T-helper 22 cell (primary cell): ENCODE results near the gene JUND.

ENCODE experiments used
- DNase-seq: peaks from one replicate; pipeline ENCODE4 v3.0.0-alpha.2; 2020; ENCODE audit warnings: low read depth

The JUND gene

GRCh38 chr19:18290302-18291018 is 9.0 kb upstream of the JUND start:
- DNase-seq, result peak; percentile 90

DNA sequence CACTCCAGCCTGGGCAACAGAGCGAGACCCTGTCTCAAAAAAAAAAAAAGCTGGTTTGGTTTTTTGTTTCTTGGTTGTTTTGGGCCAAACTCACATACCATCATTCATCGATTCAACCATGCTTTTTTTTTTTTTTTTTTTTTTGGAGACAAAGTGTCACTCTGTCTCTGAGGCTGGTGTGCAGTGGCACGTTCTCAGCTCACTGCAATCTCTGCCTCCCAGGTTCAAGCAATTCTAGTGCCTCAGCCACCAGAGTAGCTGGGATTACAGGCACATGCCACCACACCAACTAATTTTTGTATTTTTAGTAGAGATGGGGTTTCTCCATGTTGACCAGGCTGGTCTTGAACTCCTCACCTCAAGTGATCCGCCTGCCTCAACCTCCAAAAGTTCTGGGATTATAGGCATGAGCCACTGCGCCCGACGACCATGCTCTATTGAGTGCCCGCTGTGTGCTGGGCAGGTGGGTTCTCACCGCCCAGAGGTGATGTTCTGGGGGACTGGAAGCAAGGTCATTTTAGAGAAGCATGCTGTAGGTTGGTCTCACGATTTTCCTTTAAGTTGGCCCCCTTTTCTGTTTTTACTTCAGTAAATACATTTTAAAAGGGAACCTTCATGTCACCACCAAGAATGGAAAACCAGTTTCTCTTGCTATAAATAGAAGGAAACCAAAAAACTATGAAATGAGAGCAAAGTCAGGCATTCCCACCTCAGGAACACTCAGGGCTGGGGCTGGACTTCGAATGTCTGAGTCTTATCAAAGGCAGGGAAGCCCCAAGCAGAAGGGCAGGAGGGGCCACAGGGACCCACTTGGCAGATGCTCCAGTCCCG is 8.3 kb upstream of the JUND start:
- DNase-seq, result no peak

DNA sequence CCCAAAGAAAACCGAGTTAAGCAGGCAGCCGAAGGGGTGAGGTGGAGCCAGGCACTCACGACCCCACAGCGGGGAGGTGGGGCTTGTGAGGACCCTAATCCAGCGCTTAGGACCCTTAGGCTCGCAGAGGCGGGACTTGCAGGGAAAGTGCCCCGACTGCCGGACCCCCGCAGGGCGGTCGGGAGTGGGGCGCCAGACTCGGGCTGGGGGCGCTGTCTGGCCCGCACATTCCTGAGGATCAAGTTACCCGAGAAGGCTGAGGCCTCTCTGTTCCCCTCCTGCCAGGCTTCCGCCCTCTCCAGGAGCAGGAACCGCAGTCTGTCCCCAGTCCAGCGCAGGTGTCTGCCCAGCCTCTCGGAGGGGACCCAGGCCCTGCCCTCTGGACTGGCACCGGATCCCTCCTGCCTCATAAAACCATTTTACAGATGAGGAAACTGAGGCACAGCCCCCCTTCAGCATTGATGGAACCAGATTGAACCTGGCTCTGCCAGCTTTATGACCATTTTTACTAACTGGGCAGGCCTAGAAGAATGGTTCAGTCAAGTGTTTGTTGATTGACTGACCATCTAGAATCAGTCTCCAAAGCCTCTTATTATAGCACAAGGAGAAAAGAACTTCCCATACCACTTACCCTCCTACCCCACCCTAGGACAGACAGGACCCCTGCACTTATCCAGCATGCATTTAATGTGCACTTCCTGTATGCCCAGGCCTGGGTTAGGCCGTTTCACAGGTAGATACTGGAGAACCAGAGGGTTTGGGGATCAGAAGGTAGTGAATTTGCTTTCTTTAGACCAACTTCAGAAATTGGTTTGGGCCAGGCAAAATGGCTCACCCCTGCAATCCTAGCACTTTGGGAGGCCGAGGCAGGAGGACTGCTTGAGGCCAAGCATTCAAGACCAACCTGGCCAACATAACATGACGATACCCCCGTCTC is 6.7 kb upstream of the JUND start:
- DNase-seq, result no peak

- no peak for DNase-seq
Observed at GRCh38 chr19:18286973-18287635, 5.7 kb upstream of the JUND start.

DNA sequence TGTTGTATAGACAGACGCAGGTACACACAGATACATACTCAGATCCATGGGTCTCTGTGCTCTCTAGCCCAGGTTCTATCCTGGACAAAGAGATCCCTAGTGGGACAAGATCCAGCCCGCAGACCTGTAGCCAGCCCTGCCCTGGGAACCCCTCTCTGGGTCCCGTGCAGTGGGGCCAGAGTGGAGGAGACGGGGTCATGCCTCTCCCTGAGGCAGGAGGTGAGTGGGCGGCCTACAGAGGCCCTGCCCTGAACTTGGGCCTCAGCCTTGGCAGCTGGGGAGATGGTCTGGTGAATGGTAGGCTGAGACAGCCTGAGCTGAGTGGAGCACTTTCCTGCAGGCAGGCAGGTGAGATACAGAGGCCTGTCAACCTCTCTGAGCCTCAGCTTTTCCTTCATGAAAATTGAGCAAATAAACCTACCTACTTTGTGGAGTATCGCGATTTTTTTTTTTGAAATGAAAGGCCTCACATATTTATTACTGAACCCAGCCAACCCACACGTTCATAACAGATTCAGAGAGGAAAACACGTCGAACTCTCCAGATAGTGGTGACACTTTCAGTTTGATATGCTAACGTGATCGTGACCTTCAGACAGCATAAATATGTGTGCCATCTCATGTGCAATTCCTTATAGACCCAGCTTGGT is 3.4 kb upstream of the JUND start:
- no peak for DNase-seq

- no peak for DNase-seq
Observed at GRCh38 chr19:18283338-18283737, 1.9 kb upstream of the JUND start.

DNA sequence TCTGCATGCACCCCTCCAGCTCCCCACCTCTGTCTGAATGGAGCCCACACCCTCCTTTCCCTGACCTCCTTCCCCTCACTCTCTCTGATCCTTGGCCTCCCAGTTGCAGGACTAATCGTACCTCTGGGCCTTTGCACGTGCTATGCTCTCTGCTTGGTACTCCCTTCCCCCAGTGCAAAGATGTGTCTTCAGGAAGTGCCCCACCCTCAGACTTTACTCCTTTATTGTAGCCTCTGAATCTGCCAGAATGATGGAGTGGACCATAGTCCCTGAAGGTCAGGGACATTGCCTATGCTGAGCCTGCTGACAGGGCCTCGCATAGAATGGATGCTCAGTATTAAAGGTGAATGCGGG is 1.3 kb upstream of the JUND start:
- DNase-seq, result no peak

DNA sequence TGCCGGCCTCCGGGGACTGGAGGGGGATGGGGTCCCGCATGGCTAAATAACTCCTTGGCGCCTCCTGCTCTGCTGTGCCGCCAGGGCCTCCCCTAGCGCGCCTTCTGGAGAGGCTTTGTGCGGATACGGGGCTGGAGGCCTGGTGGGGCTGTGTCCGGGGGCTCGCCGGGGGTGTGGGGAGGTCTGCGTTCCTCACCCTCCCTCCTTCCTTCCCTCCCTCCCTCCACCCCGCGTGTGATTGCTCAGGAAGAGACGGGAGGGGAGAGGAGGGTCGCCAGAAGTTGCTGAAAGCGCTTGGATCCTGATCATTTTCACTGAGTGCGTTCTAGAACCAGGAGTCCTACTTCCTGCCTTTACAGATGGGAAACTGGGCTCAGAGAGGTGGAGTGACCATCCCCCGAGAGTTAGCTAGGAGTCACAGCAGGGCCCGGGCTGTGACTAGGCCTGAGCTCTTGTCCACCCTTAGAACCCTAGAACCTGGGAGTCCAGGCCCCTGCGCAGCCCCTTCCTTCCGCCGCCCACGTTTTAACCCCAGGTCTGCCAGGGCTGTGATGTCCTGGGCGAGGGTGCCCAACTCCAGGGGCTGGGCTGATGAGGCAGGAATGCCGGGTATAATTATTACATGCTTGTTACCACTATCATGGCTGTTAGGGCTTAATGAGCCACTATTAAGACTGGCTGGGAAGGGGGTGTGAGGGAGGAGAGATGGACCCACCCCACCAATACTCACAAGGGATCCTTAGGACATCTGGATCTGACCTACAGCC is 782 bp upstream of the JUND start:
- DNase-seq, result no peak

- peak; percentile 71 for DNase-seq
Observed at GRCh38 chr19:18280247-18281081, 958 bp downstream of the JUND start.

- DNase-seq, result peak; percentile 80
Observed at GRCh38 chr19:18279516-18280246, 1.7 kb downstream of the JUND start.

DNA sequence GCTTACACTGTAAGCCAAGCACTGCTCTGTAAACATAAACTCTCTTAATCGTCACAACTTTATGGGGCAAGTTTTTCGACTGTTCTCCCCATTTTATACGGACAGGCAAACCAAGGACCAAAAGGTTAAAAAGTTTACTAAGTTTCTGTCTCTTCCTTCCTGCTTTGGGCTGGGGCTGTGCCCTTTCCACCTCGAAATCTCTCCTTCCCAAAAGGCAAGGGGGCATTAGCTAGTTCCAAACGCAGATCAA is 2.2 kb downstream of the JUND start:
- no peak for DNase-seq

DNA sequence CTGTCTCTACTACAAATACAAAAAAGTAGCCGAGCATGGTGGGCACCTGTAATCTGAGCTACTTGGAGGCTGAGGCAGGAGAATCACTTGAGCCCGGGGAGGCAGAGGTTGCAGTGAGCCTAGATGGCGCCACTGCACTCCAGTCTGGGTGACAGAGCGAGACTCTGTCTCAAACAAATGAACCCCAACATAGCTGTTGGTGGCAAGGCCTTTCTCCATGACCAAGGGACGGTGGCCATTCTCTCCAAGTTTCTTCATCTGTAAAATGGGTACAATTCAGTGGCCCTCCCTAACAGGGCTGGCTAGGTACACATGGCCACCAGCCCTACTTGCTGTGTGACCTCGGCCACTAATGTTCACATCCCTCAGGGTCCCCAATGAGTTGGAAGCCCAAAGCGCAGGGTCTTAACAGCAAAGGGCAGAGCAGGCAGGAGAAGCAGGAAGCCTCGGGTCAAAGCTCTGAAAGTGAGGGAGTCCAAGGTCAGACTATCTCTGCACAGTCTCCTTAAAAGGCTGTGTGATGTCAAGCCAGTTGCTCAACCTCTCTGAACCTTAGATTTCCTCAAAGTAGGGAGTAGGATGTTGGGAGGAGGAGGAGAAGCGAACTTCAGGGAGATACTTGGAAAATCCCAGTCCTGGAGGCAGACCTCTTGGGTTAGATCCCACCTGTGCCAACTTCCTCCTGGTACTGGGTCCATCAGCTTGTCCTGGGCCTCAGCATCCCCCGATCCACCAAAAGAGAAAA is 2.7 kb downstream of the JUND start:
- DNase-seq, result no peak

DNA sequence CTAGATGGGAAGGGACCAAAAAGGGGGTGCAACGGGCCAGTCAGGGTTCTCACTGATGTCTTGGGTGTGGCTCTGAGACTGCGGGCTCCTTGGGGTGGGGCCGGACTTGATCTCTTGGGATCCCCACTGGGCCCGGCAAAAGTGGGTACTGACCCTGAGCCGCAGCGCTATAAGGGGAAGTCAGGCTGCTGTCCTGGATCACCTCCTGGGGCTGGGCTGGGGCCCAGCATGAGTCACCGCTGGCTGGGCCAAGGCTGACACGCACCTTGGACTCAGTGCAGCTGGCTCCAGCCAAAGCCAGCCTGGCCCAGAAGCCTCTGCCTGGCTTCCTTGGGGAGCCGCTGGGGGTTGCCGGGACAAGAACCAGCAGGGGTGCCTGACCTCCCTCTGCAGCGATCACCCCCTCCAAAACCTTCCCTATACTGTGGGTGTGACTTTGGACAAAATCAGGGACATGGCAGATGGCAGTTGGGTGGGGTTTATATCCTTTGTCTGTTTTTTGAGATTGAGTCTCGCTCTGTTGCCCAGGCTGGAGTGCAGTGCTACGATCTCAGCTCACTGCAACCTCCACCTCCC is 6.6 kb downstream of the JUND start:
- no peak for DNase-seq

- peak; percentile 36 for DNase-seq
Observed at GRCh38 chr19:18274219-18274780, 7.1 kb downstream of the JUND start, which contains the start of gene IQCN. Gene IQCN (minus strand): TSS chr19:18274452. CDS start chr19:18269478, 4,974 bp downstream.

DNA sequence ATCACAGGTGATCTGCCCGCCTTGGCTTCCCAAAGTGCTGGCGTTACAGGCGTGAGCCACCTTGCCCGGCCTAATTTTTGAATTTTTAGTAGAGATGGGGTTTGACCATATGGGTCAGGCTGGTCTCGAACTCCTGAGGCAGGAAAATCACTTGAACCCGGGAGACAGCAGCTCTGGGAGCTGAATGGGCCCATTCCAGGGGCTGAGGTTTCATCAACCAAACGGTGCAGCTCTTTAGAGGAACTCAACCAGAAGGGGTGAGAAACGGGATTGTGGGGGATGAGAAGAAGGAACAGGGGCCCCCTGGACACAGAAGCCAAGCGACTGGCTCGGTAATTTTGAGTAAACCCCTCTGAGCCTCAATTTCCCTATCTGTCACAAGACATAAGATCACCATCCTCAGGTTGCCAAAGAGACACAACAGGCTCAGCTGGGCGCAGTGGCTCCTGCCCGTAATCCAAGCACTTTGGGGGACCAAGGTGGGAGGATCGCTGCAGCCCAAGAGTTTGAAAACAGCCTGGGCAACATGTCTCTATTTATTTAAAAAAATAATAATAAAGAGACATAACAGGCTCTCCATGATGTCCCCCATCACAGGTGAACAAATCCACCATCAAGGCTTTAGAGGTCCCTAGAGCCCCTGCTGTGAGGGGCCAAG is 7.7 kb downstream of the JUND start:
- no peak for DNase-seq

DNA sequence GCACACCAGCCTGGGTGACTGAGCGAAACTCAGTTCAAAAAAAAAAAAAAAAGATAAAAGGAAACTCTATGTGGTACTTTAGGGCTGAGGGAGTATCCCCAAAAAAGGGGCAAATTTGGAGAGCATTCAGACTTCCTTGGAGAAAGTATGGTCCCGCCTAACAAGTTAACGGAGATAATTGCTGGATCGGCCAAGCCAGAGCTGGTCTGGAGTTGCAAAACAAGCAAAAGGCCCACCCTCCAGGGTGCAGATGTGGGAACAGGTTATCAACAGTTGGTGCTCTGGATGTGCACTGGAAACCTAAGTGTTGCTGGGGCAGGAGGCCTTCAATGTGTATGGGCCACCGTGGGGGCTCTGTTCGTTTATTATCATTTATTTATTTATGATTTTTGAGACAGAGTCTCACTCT is 10.0 kb downstream of the JUND start:
- DNase-seq, result no peak

GRCh38 chr19:18270326-18270725 is 11.1 kb downstream of the JUND start:
- no peak for DNase-seq
